Loucy (cell line): ENCODE results near the gene AUP1.
"Not testable (repeated sequence)": the region's sequence is repeated elsewhere in the genome, so short reads cannot be mapped to it uniquely, and the experiment has no call there.

ENCODE experiments used
- H2AFZ ChIP-seq: fragments of 200-600 bp; sonication (generic); 2 replicates; pipeline ENCODE4 v1.6.0; 2016; ENCODE audit warnings: antibody characterized with exemption, mild to moderate bottlenecking, low read length, moderate library complexity
- H3F3A ChIP-seq: fragments of 200-600 bp; 2 replicates; pipeline ENCODE4 v1.6.0; 2016; ENCODE audit warnings: antibody characterized with exemption, low read depth, mild to moderate bottlenecking
- H3K27me3 ChIP-seq: fragments of 200-600 bp; sonication (generic); 2 replicates; pipeline ENCODE4 v1.6.1; 2014; ENCODE audit warnings: low read length, mild to moderate bottlenecking; ENCODE audit not compliant: insufficient read depth, poor library complexity, severe bottlenecking
- H3K36me3 ChIP-seq: fragments of 200-600 bp; sonication (generic); 2 replicates; pipeline ENCODE4 v1.6.1; 2016; ENCODE audit warnings: low read length; ENCODE audit not compliant: insufficient read depth
- H3K4me1 ChIP-seq: fragments of 200-600 bp; sonication (generic); 2 replicates; pipeline ENCODE4 v1.5.1; 2014; ENCODE audit warnings: low read length, mild to moderate bottlenecking; ENCODE audit not compliant: insufficient read depth, poor library complexity, severe bottlenecking
- H3K4me2 ChIP-seq: fragments of 200-600 bp; sonication (generic); 2 replicates; pipeline ENCODE4 v1.6.0; 2014; ENCODE audit warnings: antibody characterized with exemption, low read length, low read depth, mild to moderate bottlenecking; ENCODE audit not compliant: poor library complexity, severe bottlenecking
- H3K4me3 ChIP-seq: fragments of 200-600 bp; sonication (generic); 2 replicates; pipeline ENCODE4 v1.5.1; 2014; ENCODE audit warnings: low read length, mild to moderate bottlenecking, mixed read lengths; ENCODE audit not compliant: poor library complexity, severe bottlenecking
- H3K79me2 ChIP-seq: fragments of 200-600 bp; sonication (generic); 2 replicates; pipeline ENCODE4 v1.6.1; 2014; ENCODE audit warnings: low read length; ENCODE audit not compliant: insufficient read depth
- H3K9ac ChIP-seq: fragments of 200-600 bp; sonication (generic); 2 replicates; pipeline ENCODE4 v1.6.0; 2014; ENCODE audit warnings: mild to moderate bottlenecking, low read depth, low read length, moderate library complexity; ENCODE audit not compliant: poor library complexity, severe bottlenecking
- H3K9me2 ChIP-seq: fragments of 200-600 bp; sonication (generic); replicated peaks from 2 replicates; pipeline ENCODE4 v1.6.1; 2016; ENCODE audit warnings: low read depth, low read length, mixed read lengths
- H3K9me3 ChIP-seq: fragments of 200-600 bp; sonication (generic); 2 replicates; pipeline ENCODE4 v1.6.1; 2014; ENCODE audit warnings: mild to moderate bottlenecking, antibody characterized with exemption, low read length, low read depth; ENCODE audit not compliant: insufficient read depth
- H4K20me1 ChIP-seq: fragments of 200-600 bp; sonication (generic); 2 replicates; pipeline ENCODE4 v1.6.0; 2014; ENCODE audit warnings: antibody characterized with exemption, low read length, mild to moderate bottlenecking; ENCODE audit not compliant: insufficient read depth, poor library complexity, severe bottlenecking
- CTCF ChIP-seq: fragments of 200-600 bp; sonication (generic); conservative IDR thresholded peaks from 2 replicates; pipeline ENCODE4 v1.5.1; 2014; ENCODE audit warnings: mild to moderate bottlenecking, antibody characterized with exemption, low read length
- EZH2phosphoT487 ChIP-seq: fragments of 200-600 bp; IDR thresholded peaks from 2 replicates; pipeline ENCODE4 v1.6.1; 2018; ENCODE audit warnings: antibody characterized with exemption, mild to moderate bottlenecking, moderate library complexity, borderline replicate concordance

Gene AUP1

GRCh38 chr2:74566076-74566753, 36.7 kb upstream of the AUP1 start:
- H3K9me3 ChIP-seq = no peaks in the 10 kb centered on the region
- H4K20me1 ChIP-seq = no peaks in the 10 kb centered on the region
- peaks cover 12% of the 10 kb centered on the region for H3K4me1 ChIP-seq
- no peaks in the 10 kb centered on the region for H3K9me2 ChIP-seq
- TF ChIP-seq CTCF (no peak), EZH2phosphoT487 (no peak)
- H3F3A ChIP-seq = no peaks in the 10 kb centered on the region
- no peak overlapping the region for H3K4me2 ChIP-seq
- no peak overlapping the region for H3K4me3 ChIP-seq
- no peak overlapping the region for H2AFZ ChIP-seq
- no peak overlapping the region for H3K9ac ChIP-seq
- no peaks in the 10 kb centered on the region for H3K36me3 ChIP-seq
- no peaks in the 10 kb centered on the region for H3K79me2 ChIP-seq
- no peaks in the 10 kb centered on the region for H3K27me3 ChIP-seq

- Histone ChIP-seq H2AFZ (no peak overlapping the region; the same call in 1 of the 2 replicates), H3K4me1 (peaks cover 16% of the 10 kb centered on the region), H3K79me2 (no peaks in the 10 kb centered on the region), H3F3A (no peaks in the 10 kb centered on the region), H3K9me3 (no peaks in the 10 kb centered on the region), H3K4me2 (no peak overlapping the region), H3K9ac (no peak overlapping the region), H4K20me1 (no peaks in the 10 kb centered on the region), H3K27me3 (no peaks in the 10 kb centered on the region), H3K4me3 (no peak overlapping the region), H3K9me2 (no peaks in the 10 kb centered on the region), H3K36me3 (no peaks in the 10 kb centered on the region)
- TF ChIP-seq EZH2phosphoT487 (no peak), CTCF (no peak)
Measured at GRCh38 chr2:74564222-74564621, 34.7 kb upstream of the AUP1 start.

GRCh38 chr2:74562126-74562775, 32.7 kb upstream of the AUP1 start:
- H3K36me3 ChIP-seq = no peaks in the 10 kb centered on the region
- H3F3A ChIP-seq = no peaks in the 10 kb centered on the region
- H3K4me3 ChIP-seq = no peak overlapping the region
- H3K27me3 ChIP-seq = no peaks in the 10 kb centered on the region
- peaks cover 16% of the 10 kb centered on the region for H3K4me1 ChIP-seq
- no peaks in the 10 kb centered on the region for H3K9me2 ChIP-seq
- H3K9ac ChIP-seq = no peak overlapping the region
- H3K9me3 ChIP-seq = no peaks in the 10 kb centered on the region
- peak overlapping the region; percentile 5 for H2AFZ ChIP-seq
- TF ChIP-seq EZH2phosphoT487 (no peak), CTCF (no peak)
- H3K4me2 ChIP-seq = peak overlapping the region; percentile 10
- H3K79me2 ChIP-seq = no peaks in the 10 kb centered on the region
- H4K20me1 ChIP-seq = no peaks in the 10 kb centered on the region

- H3K4me3 ChIP-seq, H3K4me2 ChIP-seq, H2AFZ ChIP-seq, H3F3A ChIP-seq, H3K9me3 ChIP-seq, H3K9ac ChIP-seq, H3K9me2 ChIP-seq, H3K27me3 ChIP-seq, H4K20me1 ChIP-seq, H3K79me2 ChIP-seq, H3K36me3 ChIP-seq: not testable (repeated sequence)
- peaks cover 27% of the 10 kb centered on the region for H3K4me1 ChIP-seq
Measured at GRCh38 chr2:74561022-74561421, 31.5 kb upstream of the AUP1 start.
